H9 (cell line): ENCODE results near the gene RERE. TPM values are rescaled to one million over a fixed set of nuclear protein-coding genes. Genes with fewer than 3 reads are reported as not detected.
"Not testable (repeated sequence)": the region's sequence is repeated elsewhere in the genome, so short reads cannot be mapped to it uniquely, and the experiment has no call there.

Experiments used
- DNase-seq: peaks from one replicate; pipeline ENCODE4 v3.0.0-alpha.2; 2017
- H2AFZ ChIP-seq: one replicate; pipeline ENCODE4 v1.6.1; 2013; ENCODE audit warnings: mild to moderate bottlenecking, low read length, control low read depth, moderate library complexity
- H2AK5ac ChIP-seq: 2 replicates; pipeline ENCODE4 v1.6.1; 2013; ENCODE audit warnings: low read length, control low read depth, mixed read lengths; ENCODE audit not compliant: insufficient read length
- H2BK120ac ChIP-seq: one replicate; pipeline ENCODE4 v1.6.1; 2013; ENCODE audit warnings: low read depth, mild to moderate bottlenecking, low read length, control low read depth, inconsistent platforms; ENCODE audit not compliant: poor library complexity, severe bottlenecking
- H2BK12ac ChIP-seq: 2 replicates; pipeline ENCODE4 v1.6.1; 2013; ENCODE audit warnings: low read length, control low read depth, mixed read lengths, low read depth; ENCODE audit not compliant: insufficient read length
- H2BK15ac ChIP-seq: 2 replicates; pipeline ENCODE4 v1.6.1; 2013; ENCODE audit warnings: low read depth, low read length, control low read depth
- H2BK20ac ChIP-seq: one replicate; pipeline ENCODE4 v1.6.1; 2013; ENCODE audit warnings: low read depth, mild to moderate bottlenecking, low read length, control low read depth, inconsistent platforms; ENCODE audit not compliant: poor library complexity, severe bottlenecking
- H2BK5ac ChIP-seq: 2 replicates; pipeline ENCODE4 v1.6.1; 2013; ENCODE audit warnings: low read length, control low read depth, mixed read lengths; ENCODE audit not compliant: insufficient read length
- H3K14ac ChIP-seq: 2 replicates; pipeline ENCODE4 v1.6.1; 2013; ENCODE audit warnings: low read length, control low read depth; ENCODE audit not compliant: insufficient read depth
- H3K18ac ChIP-seq: 2 replicates; pipeline ENCODE4 v1.6.1; 2013; ENCODE audit warnings: low read depth, mild to moderate bottlenecking, mixed read lengths, low read length, control low read depth; ENCODE audit not compliant: insufficient read length
- H3K23ac ChIP-seq: 2 replicates; pipeline ENCODE4 v1.6.1; 2013; ENCODE audit warnings: low read length, control low read depth, mixed read lengths, low read depth; ENCODE audit not compliant: insufficient read length
- H3K23me2 ChIP-seq: 2 replicates; pipeline ENCODE4 v1.6.1; 2013; ENCODE audit warnings: low read depth, mild to moderate bottlenecking, mixed read lengths, low read length, control low read depth; ENCODE audit not compliant: insufficient read length, poor library complexity, severe bottlenecking
- H3K27ac ChIP-seq: 2 replicates; pipeline ENCODE4 v1.5.1; 2013; ENCODE audit warnings: low read length, control low read depth, mixed read lengths, low read depth; ENCODE audit not compliant: insufficient read length
- H3K27me3 ChIP-seq: 2 replicates; pipeline ENCODE4 v1.6.1; 2013; ENCODE audit warnings: low read length, control low read depth, inconsistent platforms; ENCODE audit not compliant: insufficient read depth
- H3K4ac ChIP-seq: 2 replicates; pipeline ENCODE4 v1.6.1; 2013; ENCODE audit warnings: low read depth, mild to moderate bottlenecking, control low read depth, inconsistent platforms, low read length, moderate library complexity
- H3K4me1 ChIP-seq: 2 replicates; pipeline ENCODE4 v1.6.1; 2013; ENCODE audit warnings: low read length, control low read depth, inconsistent platforms; ENCODE audit not compliant: insufficient read depth
- H3K4me2 ChIP-seq: 2 replicates; pipeline ENCODE4 v1.6.1; 2013; ENCODE audit warnings: low read length, control low read depth, mixed read lengths; ENCODE audit not compliant: insufficient read length, insufficient read depth
- H3K56ac ChIP-seq: 2 replicates; pipeline ENCODE4 v1.6.1; 2013; ENCODE audit warnings: low read depth, mild to moderate bottlenecking, mixed read lengths, low read length, control low read depth; ENCODE audit not compliant: insufficient read length
- H3K79me1 ChIP-seq: 2 replicates; pipeline ENCODE4 v1.6.1; 2013; ENCODE audit warnings: low read depth, mild to moderate bottlenecking, moderate library complexity, low read length, control low read depth, inconsistent platforms; ENCODE audit not compliant: insufficient read depth, poor library complexity, severe bottlenecking
- H3K79me2 ChIP-seq: 2 replicates; pipeline ENCODE4 v1.6.1; 2013; ENCODE audit warnings: low read length, control low read depth, inconsistent platforms; ENCODE audit not compliant: insufficient read depth
- H3K9ac ChIP-seq: 2 replicates; pipeline ENCODE4 v1.6.1; 2013; ENCODE audit warnings: low read length, control low read depth, mixed read lengths; ENCODE audit not compliant: insufficient read length; ENCODE audit errors: extremely low read depth
- H3K9me3 ChIP-seq: one replicate; pipeline ENCODE4 v1.6.1; 2013; ENCODE audit warnings: low read depth, low read length, inconsistent platforms; ENCODE audit not compliant: control insufficient read depth
- H3T11ph ChIP-seq: one replicate; pipeline ENCODE4 v1.6.1; 2013; ENCODE audit warnings: mild to moderate bottlenecking, low read length, control low read depth, inconsistent platforms
- H4K20me1 ChIP-seq: one replicate; pipeline ENCODE4 v1.6.1; 2013; ENCODE audit not compliant: control insufficient read depth, insufficient read length, insufficient read depth
- H4K5ac ChIP-seq: 2 replicates; pipeline ENCODE4 v1.6.1; 2013; ENCODE audit warnings: low read depth, mild to moderate bottlenecking, mixed read lengths, low read length, control low read depth; ENCODE audit not compliant: insufficient read length
- H4K8ac ChIP-seq: replicated peaks from 2 replicates; pipeline ENCODE4 v1.6.1; 2013; ENCODE audit warnings: low read length, control low read depth, mixed read lengths, low read depth; ENCODE audit not compliant: insufficient read length
- H4K91ac ChIP-seq: 2 replicates; pipeline ENCODE4 v1.6.1; 2013; ENCODE audit warnings: low read depth, mild to moderate bottlenecking, moderate library complexity, mixed read lengths, low read length, control low read depth; ENCODE audit not compliant: insufficient read length
- H3K27ac Mint-ChIP-seq, 3 experiments: 2 replicates in 2 of 3; 3 replicates in 1 of 3; pipeline ENCODE4 v1.8.0; 2020 to 2021; ENCODE audit warnings: mixed read lengths in 3 of 3, mild to moderate bottlenecking in 1 of 3, moderate library complexity in 1 of 3
- H3K27me3 Mint-ChIP-seq: 2 replicates; pipeline ENCODE4 v1.8.0; 2021; ENCODE audit warnings: low read depth, mild to moderate bottlenecking, moderate library complexity, mixed read lengths
- H3K36me3 Mint-ChIP-seq, 3 experiments: 2 replicates in 2 of 3; 3 replicates in 1 of 3; pipeline ENCODE4 v1.8.0; 2020 to 2021; ENCODE audit warnings: low read depth in 3 of 3, mixed read lengths in 3 of 3; ENCODE audit not compliant: insufficient read depth in 1 of 3
- H3K4me1 Mint-ChIP-seq, 2 experiments: 2 replicates each; pipeline ENCODE4 v1.8.0; 2020; ENCODE audit warnings: mixed read lengths in 2 of 2
- H3K4me3 Mint-ChIP-seq, 2 experiments: 2 replicates in 1 of 2; 3 replicates in 1 of 2; pipeline ENCODE4 v1.8.0; 2020 to 2021; ENCODE audit warnings: mild to moderate bottlenecking in 2 of 2, mixed read lengths in 2 of 2, moderate library complexity in 1 of 2
- H3K9me3 Mint-ChIP-seq, 2 experiments: 2 replicates in 1 of 2; 3 replicates in 1 of 2; pipeline ENCODE4 v1.8.0; 2020; ENCODE audit warnings: mild to moderate bottlenecking in 2 of 2, mixed read lengths in 2 of 2, moderate library complexity in 1 of 2
- WGBS: extraction: QIAGEN DNeasy Blood & Tissue Kit; methylation state at CpG from one replicate; pipeline ENCODE4 v1.1.7; 2013; ENCODE audit warnings: missing lambda C conversion rate, low lambda C conversion rate, mixed read lengths; ENCODE audit not compliant: insufficient read length; ENCODE audit errors: extremely low coverage; 5-methylcytosine and 5-hydroxymethylcytosine counted together
- total RNA-seq: library from RNA; stranded (reverse); gene quantifications from 2 replicates; pipeline ENCODE4 v1.2.1, GENCODE V29; 2021
- TF ChIP-seq, protein P1 (sequence below): fragments of 200-600 bp; sonication (generic); conservative IDR thresholded peaks from 3 replicates; pipeline ENCODE4 v1.8.0; 2021; ENCODE audit warnings: antibody characterized with exemption, mild to moderate bottlenecking

Gene RERE
- total RNA-seq, 1 experiment from 2014 or later = 103 TPM

DNA sequence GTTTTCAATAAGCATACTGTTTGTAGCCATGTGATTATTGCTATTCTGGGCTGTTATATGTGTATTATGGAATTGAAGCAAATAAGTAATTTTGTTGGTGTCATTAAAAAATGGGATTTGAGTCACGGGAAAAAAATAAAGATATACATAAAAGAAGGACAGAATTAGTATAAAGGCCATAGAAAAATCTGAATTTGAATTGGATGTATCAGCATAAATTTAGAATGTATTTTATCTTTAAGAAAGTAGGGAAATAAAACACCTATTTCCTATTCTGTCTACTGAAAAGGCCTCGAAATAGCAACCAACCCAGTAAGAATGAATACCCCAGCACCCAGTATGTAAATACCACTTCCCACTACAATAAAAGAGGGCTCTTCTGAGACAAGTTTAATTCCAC lies 313.6 kb downstream of the RERE start:
- Histone ChIP-seq H4K5ac (no peak overlapping the region), H3K56ac (no peak overlapping the region), H3K18ac (no peak overlapping the region), H3K79me1 (no peaks in the 10 kb centered on the region), H2AK5ac (no peak overlapping the region), H2BK5ac (no peak overlapping the region), H2BK15ac (no peak overlapping the region), H3K27ac (no peak overlapping the region), H3K4ac (no peak overlapping the region), H3K79me2 (no peaks in the 10 kb centered on the region; the same call in 1 of the 2 replicates), H3K9me3 (no peaks in the 10 kb centered on the region), H2AFZ (no peak overlapping the region), H3K4me1 (no peaks in the 10 kb centered on the region), H3T11ph (no peak overlapping the region), H4K8ac (no peak overlapping the region), H2BK120ac (no peak overlapping the region), H3K27me3 (no peaks in the 10 kb centered on the region), H2BK12ac (no peak overlapping the region), H3K23ac (no peak overlapping the region), H4K20me1 (no peaks in the 10 kb centered on the region), H3K14ac (no peak overlapping the region), H2BK20ac (no peak overlapping the region), H3K23me2 (no peaks in the 10 kb centered on the region), H3K9ac (no peak overlapping the region), H4K91ac (no peak overlapping the region), H3K4me2 (no peak overlapping the region)
- H3K4me3 Mint-ChIP-seq = no peak overlapping the region
- no CpG with 5 or more reads among the region's 2 CpGs for WGBS
- no peaks in the 10 kb centered on the region for H3K27me3 Mint-ChIP-seq
- TF ChIP-seq, protein P1, sequence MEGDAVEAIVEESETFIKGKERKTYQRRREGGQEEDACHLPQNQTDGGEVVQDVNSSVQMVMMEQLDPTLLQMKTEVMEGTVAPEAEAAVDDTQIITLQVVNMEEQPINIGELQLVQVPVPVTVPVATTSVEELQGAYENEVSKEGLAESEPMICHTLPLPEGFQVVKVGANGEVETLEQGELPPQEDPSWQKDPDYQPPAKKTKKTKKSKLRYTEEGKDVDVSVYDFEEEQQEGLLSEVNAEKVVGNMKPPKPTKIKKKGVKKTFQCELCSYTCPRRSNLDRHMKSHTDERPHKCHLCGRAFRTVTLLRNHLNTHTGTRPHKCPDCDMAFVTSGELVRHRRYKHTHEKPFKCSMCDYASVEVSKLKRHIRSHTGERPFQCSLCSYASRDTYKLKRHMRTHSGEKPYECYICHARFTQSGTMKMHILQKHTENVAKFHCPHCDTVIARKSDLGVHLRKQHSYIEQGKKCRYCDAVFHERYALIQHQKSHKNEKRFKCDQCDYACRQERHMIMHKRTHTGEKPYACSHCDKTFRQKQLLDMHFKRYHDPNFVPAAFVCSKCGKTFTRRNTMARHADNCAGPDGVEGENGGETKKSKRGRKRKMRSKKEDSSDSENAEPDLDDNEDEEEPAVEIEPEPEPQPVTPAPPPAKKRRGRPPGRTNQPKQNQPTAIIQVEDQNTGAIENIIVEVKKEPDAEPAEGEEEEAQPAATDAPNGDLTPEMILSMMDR = no peak
- peaks cover 29 to 41% (median 30%) of the 10 kb centered on the region in 3 experiments for H3K36me3 Mint-ChIP-seq
- peak overlapping the region in 1 of 3 experiments; percentile 79; a peak in 2 of 7 replicates for H3K27ac Mint-ChIP-seq
- peaks cover 8 to 21% of the 10 kb centered on the region in 2 experiments for H3K4me1 Mint-ChIP-seq
- no peak for DNase-seq
- peaks cover 12% of the 10 kb centered on the region in 2 experiments for H3K9me3 Mint-ChIP-seq

DNA sequence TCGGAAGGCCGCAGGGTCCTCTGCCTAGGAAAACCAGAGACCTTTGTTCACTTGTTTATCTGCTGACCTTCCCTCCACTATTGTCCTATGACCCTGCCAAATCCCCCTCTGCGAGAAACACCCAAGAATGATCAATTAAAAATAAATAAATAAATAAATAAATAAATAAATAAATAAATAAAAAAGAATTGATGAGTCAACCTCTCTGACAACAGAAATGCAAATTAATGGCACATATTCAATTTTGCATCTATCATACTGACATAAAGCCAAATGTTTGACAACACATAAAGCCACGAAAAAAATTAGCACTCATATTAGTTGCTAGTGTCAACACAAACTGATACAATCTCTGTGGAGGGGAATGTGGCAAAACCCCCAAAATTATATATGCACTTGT lies 314.5 kb downstream of the RERE start:
- not testable (repeated sequence) for H4K5ac ChIP-seq, H2BK120ac ChIP-seq, H4K8ac ChIP-seq, DNase-seq, H4K91ac ChIP-seq, H2BK12ac ChIP-seq, H2AK5ac ChIP-seq, H2BK5ac ChIP-seq, H3K27ac Mint-ChIP-seq, H3K18ac ChIP-seq, H4K20me1 ChIP-seq, H3K4me2 ChIP-seq, H3K4ac ChIP-seq, H3K9me3 ChIP-seq, H2BK15ac ChIP-seq, H2BK20ac ChIP-seq, H3K14ac ChIP-seq, H3K23ac ChIP-seq, H3K9ac ChIP-seq, H3K4me1 ChIP-seq, H3K79me2 ChIP-seq, H3K27me3 Mint-ChIP-seq, H3K27ac ChIP-seq, H3T11ph ChIP-seq, H2AFZ ChIP-seq, H3K23me2 ChIP-seq, H3K79me1 ChIP-seq, H3K4me3 Mint-ChIP-seq, H3K27me3 ChIP-seq, H3K56ac ChIP-seq
- H3K36me3 Mint-ChIP-seq = peaks cover 29 to 41% (median 30%) of the 10 kb centered on the region in 3 experiments
- no CpG with 5 or more reads among the region's 4 CpGs for WGBS
- H3K9me3 Mint-ChIP-seq = peaks cover 12% of the 10 kb centered on the region in 2 experiments
- H3K4me1 Mint-ChIP-seq = peaks cover 8 to 21% of the 10 kb centered on the region in 2 experiments
